Cardiac atrium fibroblast (primary cell): ENCODE data around the gene C1orf52. TPM values are rescaled to one million over a fixed set of nuclear protein-coding genes. Genes with fewer than 3 reads are reported as not detected.

ENCODE experiments used
- total RNA-seq: library from RNA; depleted of rRNA; stranded (reverse); fragments of >200 nt; gene quantifications from 2 replicates; pipeline ENCODE4 v1.2.3, GENCODE V29; 2015

The C1orf52 gene
- total RNA-seq: 13.0 and 17.8 TPM in 2 replicates

GRCh38 chr1:85259118-85259911 lies at the start of gene C1orf52:
TSS of gene C1orf52 (minus strand) at chr1:85259662. CDS start at chr1:85259633, 29 bp downstream.

GRCh38 chr1:85276215-85276977 lies 16.9 kb upstream of the C1orf52 start, which contains the start of gene BCL10:
TSS of gene BCL10 (minus strand) at chr1:85276632. CDS start at chr1:85276352, 280 bp downstream.

GRCh38 chr1:85200463-85201339 lies 58.8 kb downstream of the C1orf52 start, which contains the start of gene SYDE2:
TSS of gene SYDE2 (minus strand) at chr1:85201016. CDS start at chr1:85200996, 20 bp downstream.

Other genes with a start within 250 kb of the C1orf52 start
- gene MCOLN3, start 211.2 kb downstream of the C1orf52 start, total RNA-seq: not detected in 2 replicates
- 1.1 and 1.3 TPM in 2 replicates for gene SYDE2, start 58.6 kb downstream of the C1orf52 start, total RNA-seq
- gene BCL10, start 17.0 kb upstream of the C1orf52 start, total RNA-seq: 20.9 and 23.1 TPM in 2 replicates
- 82.6 and 83.8 TPM in 2 replicates for gene DDAH1, start 205.5 kb upstream of the C1orf52 start, total RNA-seq